ENCODE measurements around the gene DPEP1. TPM values are rescaled to one million over a fixed set of nuclear protein-coding genes. Genes with fewer than 3 reads are reported as not detected.

Gene DPEP1
- total RNA-seq, 1 experiment from 2014 or later, result 13.6 TPM

GRCh38 chr16:89660146-89660545 lies 46.7 kb downstream of the DPEP1 start (continued):
- TF ChIP-seq PREB (CRISPR knock-in tag; IDR thresholded peaks at IDR 0.05; ENCODE audit: borderline replicate concordance) (no peak), RORB (CRISPR knock-in tag; IDR thresholded peaks at IDR 0.05) (no peak), PRDM15 (CRISPR knock-in tag; IDR thresholded peaks at IDR 0.05) (no peak), ZSCAN18 (CRISPR knock-in tag; IDR thresholded peaks at IDR 0.05) (no peak), TEAD4 (CRISPR knock-in tag; IDR thresholded peaks at IDR 0.05) (no peak), SMAD4 (CRISPR knock-in tag; IDR thresholded peaks at IDR 0.05) (no peak), MYBL2 (CRISPR knock-in tag; IDR thresholded peaks at IDR 0.05) (no peak), E2F1 (CRISPR knock-in tag; IDR thresholded peaks at IDR 0.05) (no peak), MLX (CRISPR knock-in tag; IDR thresholded peaks at IDR 0.05) (no peak)

- Mint-ChIP-seq H3K27ac (no peak overlapping the region), H3K4me1 (peaks cover 6% of the 10 kb centered on the region), H3K4me3 (no peak overlapping the region), H3K36me3 (peaks cover 70% of the 10 kb centered on the region), H3K9me3 (peaks cover 29% of the 10 kb centered on the region), H3K27me3 (ENCODE audit: low read depth) (peaks cover 4% of the 10 kb centered on the region; the same call in 1 of the 2 replicates)
- POLR2A ChIA-PET, result no interaction called here
- CTCF ChIA-PET, result no interaction called here
- DNase-seq (ENCODE audit: low spot score) (no peak), ATAC-seq (no peak)
- TF ChIP-seq NR2C2 (CRISPR knock-in tag; IDR thresholded peaks at IDR 0.05) (no peak), ARID4B (CRISPR knock-in tag; IDR thresholded peaks at IDR 0.05; ENCODE audit: borderline replicate concordance) (no peak), ZNF138 (CRISPR knock-in tag; conservative IDR thresholded peaks at IDR 0.05) (no peak), ATF3 (CRISPR knock-in tag; conservative IDR thresholded peaks at IDR 0.05) (no peak), ZNF121 (CRISPR knock-in tag; IDR thresholded peaks at IDR 0.05) (no peak), USF2 (CRISPR knock-in tag; IDR thresholded peaks at IDR 0.05) (no peak), ZNF425 (CRISPR knock-in tag; conservative IDR thresholded peaks at IDR 0.05) (no peak), MAX (CRISPR knock-in tag; IDR thresholded peaks at IDR 0.05) (no peak), IRF1 (CRISPR knock-in tag; IDR thresholded peaks at IDR 0.05) (no peak), ZNF317 (CRISPR knock-in tag; IDR thresholded peaks at IDR 0.05; ENCODE audit: borderline replicate concordance, low read depth) (no peak)
These were observed 47.8 kb downstream of the DPEP1 start for GRCh38 chr16:89661215-89661614.

Measured in WTC11 (cell line).